ENCODE data around the gene ZSWIM2. TPM values are rescaled to one million over a fixed set of nuclear protein-coding genes. Genes with fewer than 3 reads are reported as not detected.

The ZSWIM2 gene
- total RNA-seq, 2 experiments from 2014 or later = not detected

Other genes starting within 250 kb of the ZSWIM2 start
- under 1 TPM; 0.43 to 0.58 TPM for gene FAM171B, start 155.1 kb downstream of the ZSWIM2 start, total RNA-seq